Vagina (tissue), 2 donors: ENCODE results near the gene OSBPL10.

Experiments
- POLR2A ChIP-seq, 2 donors: fragments of 450-650 bp; IDR thresholded peaks; one replicate each; pipeline ENCODE4 v1.6.1; 2017; ENCODE audit warnings: antibody characterized with exemption in 2 of 2, mild to moderate bottlenecking in 2 of 2, moderate library complexity in 2 of 2
- TF ChIP-seq, protein P1 (sequence below), 3 experiments: fragments of 450-650 bp in 2 of 3; fragments of 200-600 bp in 1 of 3; sonication (generic) in 1 of 3; IDR thresholded peaks; one replicate each; pipeline ENCODE4 v1.5.1; 2017 to 2019; ENCODE audit warnings: antibody characterized with exemption in 3 of 3, mild to moderate bottlenecking in 2 of 3, moderate library complexity in 2 of 3

DNA sequence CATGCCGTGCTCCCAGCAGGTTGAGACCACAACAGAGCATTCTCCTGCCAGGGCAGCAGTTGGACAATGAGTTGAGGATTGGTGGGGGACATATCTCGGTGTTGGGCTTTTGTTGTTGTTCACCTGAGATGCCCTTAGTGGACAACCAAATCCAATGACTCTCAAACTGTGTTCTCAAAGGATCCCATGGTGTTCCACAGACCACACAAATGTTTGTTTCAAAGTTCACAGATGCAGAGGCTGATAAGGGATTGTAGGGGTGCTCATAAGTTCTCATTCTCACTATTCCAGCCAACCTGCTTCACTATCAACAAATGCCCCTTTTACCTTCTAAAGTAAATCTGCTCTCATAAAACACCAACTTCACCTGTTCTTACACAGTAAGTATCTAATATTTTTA lies 159.9 kb downstream of the OSBPL10 start:
- TF ChIP-seq, protein P1, sequence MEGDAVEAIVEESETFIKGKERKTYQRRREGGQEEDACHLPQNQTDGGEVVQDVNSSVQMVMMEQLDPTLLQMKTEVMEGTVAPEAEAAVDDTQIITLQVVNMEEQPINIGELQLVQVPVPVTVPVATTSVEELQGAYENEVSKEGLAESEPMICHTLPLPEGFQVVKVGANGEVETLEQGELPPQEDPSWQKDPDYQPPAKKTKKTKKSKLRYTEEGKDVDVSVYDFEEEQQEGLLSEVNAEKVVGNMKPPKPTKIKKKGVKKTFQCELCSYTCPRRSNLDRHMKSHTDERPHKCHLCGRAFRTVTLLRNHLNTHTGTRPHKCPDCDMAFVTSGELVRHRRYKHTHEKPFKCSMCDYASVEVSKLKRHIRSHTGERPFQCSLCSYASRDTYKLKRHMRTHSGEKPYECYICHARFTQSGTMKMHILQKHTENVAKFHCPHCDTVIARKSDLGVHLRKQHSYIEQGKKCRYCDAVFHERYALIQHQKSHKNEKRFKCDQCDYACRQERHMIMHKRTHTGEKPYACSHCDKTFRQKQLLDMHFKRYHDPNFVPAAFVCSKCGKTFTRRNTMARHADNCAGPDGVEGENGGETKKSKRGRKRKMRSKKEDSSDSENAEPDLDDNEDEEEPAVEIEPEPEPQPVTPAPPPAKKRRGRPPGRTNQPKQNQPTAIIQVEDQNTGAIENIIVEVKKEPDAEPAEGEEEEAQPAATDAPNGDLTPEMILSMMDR (IDR thresholded peaks at IDR 0.05) = no peak
- TF ChIP-seq POLR2A (IDR thresholded peaks at IDR 0.05) = no peak
